GM19025 (cell line): ENCODE results near the gene SCML2.
"Not testable (repeated sequence)": the region's sequence is repeated elsewhere in the genome, so short reads cannot be mapped to it uniquely, and the experiment has no call there.

Source experiments
- ATAC-seq: cut with Tn5 transposase; IDR thresholded peaks from one replicate; pipeline ENCODE4 v1.9.1; 2021; ENCODE audit warnings: mild to moderate bottlenecking, low read depth, moderate library complexity; ENCODE audit not compliant: unreplicated experiment

SCML2 gene

DNA sequence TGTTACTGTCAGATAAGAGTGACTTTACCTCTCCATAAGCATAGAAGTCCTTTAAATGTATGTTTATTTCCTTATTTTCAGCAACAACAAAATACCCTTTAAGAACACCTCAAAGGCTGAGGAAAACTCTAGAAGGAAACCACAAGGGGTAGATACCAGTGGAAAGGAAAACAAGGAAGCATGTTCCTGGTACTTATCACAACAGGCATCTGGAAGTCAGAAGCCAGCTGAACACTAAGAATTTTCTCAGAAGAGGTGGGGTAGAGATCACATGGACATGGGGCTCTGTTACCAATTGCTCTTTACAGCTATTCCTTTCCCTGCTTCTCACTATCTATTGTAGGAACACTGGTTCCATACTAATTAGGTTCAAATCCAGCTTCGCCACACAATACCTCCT, 82.3 kb downstream of the SCML2 start:
- no peak for ATAC-seq

DNA sequence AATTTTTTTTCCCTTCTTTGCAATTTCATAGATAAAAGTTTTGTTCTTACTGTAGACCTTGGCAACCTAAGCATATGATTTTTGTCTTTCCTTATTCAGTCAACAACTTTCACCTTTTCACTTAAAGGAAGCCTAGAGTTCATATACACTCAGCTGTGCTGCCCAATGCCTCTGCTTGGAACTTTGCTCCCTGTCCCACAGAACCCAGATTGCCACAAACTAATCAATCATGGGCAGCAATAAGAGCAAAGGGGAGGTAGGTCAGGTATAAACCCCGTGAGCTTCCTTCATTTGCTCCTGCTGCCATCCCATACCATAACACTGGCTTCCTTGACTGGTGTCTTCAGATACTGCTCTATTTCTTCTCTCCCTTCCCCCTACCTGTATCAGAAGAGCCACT, 82.8 kb downstream of the SCML2 start:
- ATAC-seq, result no peak

- no peak for ATAC-seq
Observed at GRCh38 chrX:18271309-18271708, 83.2 kb downstream of the SCML2 start.

DNA sequence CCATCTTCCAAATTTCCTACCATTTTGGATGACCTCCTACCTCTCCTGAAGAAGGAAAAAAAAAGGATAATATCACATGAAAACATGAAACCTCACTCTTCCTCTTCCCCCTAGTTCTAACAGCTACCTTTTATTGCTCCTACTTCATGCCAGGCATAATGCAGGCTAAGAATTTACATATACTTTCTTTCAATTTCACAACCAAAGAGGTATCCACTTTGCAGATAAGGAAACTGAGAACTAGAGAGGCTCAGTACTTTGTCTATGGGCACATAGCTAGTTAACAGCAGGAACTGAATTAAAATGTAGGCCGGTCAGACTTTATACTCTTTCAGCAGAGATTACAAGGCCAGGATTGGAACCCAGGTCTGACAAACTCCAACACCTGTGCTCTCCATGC, 99.4 kb downstream of the SCML2 start:
- ATAC-seq, result no peak

DNA sequence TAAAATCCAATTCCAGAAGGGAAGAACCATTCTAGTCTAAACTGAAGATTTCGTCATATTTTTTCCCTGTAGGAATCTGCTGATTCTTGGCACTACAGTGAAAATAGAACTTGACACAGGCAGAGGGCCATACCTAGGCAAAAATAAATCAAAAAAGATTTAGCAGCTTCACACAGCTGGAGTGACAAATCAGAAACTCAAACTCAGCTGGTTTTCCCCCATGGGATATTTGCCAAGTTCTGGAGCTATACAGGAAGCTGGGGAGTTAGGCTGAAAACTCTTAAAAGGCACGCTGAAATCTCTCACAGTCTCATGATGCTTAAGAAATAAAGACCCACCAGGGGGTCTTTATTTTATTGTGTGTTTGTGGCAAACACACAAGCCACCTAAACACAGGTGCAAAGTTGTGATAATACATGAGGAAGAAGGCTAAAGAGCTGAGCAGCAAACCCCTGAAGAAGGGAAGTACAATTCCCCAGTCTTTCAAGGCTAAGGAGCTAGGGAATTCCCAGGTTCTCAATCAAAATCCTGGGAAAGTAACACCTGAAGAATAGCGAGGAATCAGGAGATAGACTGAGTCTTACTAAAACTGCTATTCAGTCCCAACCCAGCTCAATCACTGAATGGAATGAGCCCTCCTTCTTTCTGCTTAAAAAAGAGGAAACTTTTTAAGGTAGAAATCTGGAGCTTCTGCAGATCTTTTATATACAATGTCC, 101.7 kb downstream of the SCML2 start:
- no peak for ATAC-seq

DNA sequence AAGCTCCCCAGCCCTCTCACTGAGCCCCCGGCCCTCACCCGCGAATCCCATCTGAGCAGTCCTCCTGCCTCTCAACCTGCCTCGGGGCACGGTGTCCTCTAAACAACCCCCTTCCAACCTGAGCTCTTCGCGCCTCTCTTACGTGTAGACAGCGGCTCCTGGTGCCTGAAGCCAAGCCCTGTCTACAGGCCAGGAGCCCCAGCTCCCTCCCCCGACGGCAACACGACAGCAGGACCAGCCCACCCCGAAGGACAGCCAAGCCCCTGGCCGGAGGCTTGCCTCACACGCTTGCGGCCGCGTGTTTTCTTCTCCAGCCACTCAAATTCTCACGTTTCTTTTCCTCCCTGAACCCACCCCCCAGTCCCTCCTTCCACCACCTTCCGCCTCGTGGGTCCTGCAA, 124.8 kb downstream of the SCML2 start:
- ATAC-seq, result not testable (repeated sequence)

- no peak for ATAC-seq
Observed at GRCh38 chrX:18228069-18228468, 126.4 kb downstream of the SCML2 start.

DNA sequence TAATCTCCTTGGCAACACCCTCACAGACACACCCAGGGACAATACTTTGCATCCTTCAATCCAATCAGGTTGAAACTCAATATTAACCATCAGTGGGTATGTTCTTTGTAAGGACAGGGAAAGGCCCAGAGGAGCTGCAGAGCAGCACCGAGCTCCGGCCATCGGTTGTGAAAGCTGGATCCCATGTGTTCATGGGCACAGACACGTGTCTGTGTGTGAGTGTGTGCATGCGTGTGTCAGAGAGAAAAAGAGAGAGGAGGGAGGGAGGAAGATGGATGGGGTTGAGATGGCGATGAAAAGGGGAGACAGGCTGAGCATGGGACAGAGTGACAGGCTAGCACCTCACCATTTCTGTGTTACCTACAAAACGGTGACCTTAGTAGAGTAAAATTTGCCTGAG, 127.0 kb downstream of the SCML2 start:
- no peak for ATAC-seq

GRCh38 chrX:18220786-18221185, 133.7 kb downstream of the SCML2 start, which contains the start of gene BEND2:
Gene BEND2 (minus strand): TSS chrX:18220886. CDS start chrX:18220750, 136 bp downstream.
- no peak for ATAC-seq

DNA sequence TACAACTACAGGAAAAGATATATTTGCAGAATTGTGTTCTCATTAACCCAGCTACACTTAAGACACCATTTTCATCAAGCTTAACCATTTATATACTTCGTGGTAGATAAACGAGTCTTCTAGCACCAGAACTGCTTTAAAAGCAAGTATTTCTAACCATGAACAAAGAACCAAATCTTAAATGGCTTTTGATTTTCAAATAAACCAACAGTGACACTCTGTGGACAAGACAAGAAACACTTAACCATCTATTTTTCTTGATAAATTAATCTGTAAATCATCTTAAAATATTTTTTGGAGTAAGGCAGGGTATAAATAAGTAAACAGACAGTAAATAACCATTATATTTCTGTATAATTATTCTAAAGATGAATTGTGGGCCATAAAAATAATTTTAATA, 144.0 kb downstream of the SCML2 start:
- ATAC-seq, result no peak

GRCh38 chrX:18206657-18207056, 147.8 kb downstream of the SCML2 start:
- no peak for ATAC-seq

- ATAC-seq, result no peak
Observed at GRCh38 chrX:18203631-18204030, 150.9 kb downstream of the SCML2 start.

DNA sequence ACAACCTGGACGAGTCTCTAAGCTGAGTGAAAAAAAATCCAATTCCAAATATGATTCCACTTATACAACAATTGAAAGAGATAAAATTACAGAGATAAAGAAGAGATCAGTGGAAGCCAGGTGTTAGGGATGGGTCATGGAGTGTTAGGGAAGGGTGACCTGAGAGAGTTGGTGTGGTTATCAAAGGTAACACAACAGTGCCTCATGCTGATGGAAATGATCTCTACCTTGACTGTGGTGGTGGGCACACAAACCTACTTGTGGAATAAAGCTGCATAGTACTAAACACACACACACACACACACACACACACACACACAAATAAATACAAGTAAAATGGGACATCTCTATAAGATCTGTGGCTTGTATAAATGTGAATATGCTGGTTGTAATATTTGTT, 159.8 kb downstream of the SCML2 start:
- ATAC-seq, result no peak
